EL (cell line): Measurements from ENCODE around the gene RPL9.
"Not testable (repeated sequence)": the region's sequence is repeated elsewhere in the genome, so short reads cannot be mapped to it uniquely, and the experiment has no call there.

Experiments
- DNase-seq: peaks from one replicate; pipeline ENCODE4 v3.0.0-alpha.2; 2016

Gene RPL9

DNA sequence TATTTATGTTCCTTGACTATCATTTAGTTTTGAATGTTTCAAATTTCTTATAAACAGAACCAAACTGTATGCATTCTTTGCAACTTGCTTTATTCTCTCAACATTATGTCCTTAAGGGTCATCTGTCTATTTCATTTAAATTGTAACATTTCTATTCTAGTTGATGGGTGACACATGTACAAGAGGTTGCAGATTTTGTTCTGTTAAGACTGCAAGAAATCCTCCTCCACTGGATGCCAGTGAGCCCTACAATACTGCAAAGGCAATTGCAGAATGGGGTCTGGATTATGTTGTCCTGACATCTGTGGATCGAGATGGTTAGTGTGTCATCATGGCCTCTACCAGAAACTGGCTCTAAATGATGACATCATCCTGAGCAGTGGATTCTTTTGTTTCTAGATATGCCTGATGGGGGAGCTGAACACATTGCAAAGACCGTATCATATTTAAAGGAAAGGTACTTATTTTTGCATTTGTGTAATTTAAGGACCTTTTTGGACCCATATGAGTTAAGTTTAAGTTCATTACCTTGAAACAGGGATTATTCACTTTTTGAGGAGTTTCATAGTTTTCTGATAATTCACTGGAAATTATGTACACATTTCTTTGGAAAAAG is 6.3 kb upstream of the RPL9 start:
- DNase-seq, result peak; percentile 80

DNA sequence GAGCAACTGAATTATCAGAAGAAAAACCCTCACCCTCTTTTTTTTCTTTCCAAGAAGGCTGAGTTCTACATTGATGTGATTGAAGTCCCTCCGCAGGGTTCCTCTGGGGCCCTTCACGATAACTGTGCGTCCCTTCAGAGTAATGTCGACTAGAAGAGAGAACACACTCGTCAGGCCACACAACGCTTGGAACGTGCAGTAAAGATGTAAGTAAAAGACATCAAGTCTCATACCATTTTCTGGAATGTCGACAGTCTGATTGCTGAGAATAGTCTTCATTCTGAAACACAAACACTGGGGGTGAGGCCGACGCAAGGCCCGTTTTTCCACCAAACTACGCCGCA is 589 bp downstream of the RPL9 start:
- DNase-seq, result not testable (repeated sequence)

GRCh38 chr4:39456946-39457763 is 1.6 kb downstream of the RPL9 start:
- no peak for DNase-seq

- no peak for DNase-seq
Measured at GRCh38 chr4:39455486-39455885, 3.2 kb downstream of the RPL9 start.

DNA sequence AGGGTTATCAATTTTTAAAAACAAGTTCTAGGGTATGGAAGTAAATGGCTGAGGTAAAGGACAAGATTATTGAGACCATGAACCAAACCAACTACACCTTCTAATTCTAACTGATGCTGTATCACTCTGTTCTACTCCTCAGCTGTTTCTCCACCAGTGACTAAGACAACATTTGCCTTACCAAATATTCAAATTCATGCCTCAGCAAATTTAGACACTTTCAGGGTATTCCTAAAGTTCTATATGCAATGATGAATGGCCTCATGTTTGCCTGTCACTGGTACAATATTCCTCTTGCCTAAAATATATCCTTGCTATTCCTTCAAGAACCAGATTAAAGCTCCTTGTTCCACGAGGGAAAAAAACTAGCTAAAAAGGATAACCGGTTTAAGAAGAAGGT is 5.0 kb downstream of the RPL9 start:
- DNase-seq, result no peak

DNA sequence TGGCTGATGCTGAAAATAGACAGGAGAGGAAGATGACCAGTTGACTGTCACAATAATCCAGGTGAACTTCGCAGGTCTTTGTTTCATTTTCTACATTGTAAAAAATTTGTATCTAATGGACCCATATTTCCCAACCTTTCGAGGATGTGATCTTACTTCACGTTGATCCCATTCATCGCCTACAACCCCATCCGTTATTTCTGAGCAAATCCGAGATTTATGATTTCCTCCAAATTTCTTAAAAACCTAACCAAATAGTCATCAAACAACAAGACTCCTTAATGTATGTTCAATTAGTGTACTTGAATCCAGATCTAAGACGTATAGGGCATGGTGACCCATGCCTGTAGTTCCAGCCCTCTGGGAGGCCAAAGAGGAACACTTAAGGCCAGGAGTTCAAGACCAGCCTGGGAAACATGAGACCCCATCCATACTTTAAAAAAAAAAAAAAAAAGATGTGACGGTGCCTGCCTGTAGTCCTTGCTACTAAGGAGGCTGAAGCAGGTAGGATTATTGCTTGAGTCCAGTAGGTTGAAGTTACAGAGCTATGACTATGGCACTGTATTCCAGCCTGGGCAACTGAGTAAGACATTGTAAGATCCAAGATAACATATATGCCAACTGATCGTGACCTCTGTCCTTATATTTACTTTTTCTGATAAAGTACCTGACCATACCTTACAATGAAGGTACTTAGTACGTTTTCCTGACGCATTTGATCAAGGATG is 5.7 kb downstream of the RPL9 start:
- no peak for DNase-seq

- no peak for DNase-seq
Measured at GRCh38 chr4:39452153-39452859, 6.4 kb downstream of the RPL9 start.

DNA sequence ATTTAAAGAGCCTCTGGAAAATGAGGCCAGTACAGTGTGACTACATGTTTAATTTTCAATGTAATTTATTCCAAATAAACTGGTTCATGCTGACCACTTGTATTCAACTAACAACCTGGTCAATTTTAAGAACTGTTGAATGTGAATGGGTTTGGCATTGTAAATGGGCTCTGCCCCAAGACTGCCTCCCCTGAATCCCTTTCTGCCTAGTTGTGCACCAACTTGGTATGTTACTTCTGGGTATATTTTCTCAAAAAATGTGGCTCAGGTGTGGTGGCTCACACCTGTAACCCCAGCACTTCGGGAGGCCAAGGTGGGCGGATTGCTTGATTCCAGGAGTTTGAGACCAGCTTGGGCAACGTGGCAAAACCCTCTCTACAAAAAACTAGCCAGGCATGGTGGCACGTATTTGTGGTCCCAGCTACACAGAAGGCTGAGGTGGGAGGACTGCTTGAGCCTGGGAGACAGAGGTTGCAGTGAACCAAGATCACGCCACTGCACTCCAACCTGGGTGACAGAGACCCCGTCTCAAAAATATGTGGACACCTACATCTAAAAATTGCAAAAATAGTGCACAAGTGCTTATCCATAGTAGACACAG is 7.2 kb downstream of the RPL9 start:
- DNase-seq, result no peak

GRCh38 chr4:39450618-39451017 is 8.1 kb downstream of the RPL9 start:
- DNase-seq, result no peak

DNA sequence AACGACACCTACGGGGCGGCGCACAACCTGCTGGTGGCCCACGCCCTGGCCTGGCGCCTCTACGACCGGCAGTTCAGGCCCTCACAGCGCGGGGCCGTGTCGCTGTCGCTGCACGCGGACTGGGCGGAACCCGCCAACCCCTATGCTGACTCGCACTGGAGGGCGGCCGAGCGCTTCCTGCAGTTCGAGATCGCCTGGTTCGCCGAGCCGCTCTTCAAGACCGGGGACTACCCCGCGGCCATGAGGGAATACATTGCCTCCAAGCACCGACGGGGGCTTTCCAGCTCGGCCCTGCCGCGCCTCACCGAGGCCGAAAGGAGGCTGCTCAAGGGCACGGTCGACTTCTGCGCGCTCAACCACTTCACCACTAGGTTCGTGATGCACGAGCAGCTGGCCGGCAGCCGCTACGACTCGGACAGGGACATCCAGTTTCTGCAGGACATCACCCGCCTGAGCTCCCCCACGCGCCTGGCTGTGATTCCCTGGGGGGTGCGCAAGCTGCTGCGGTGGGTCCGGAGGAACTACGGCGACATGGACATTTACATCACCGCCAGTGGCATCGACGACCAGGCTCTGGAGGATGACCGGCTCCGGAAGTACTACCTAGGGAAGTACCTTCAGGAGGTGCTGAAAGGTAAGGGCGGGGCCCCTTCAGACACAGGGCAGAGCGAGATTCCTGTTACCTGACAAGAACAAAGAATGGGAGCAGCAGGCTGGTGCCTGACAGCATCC is 11.7 kb downstream of the RPL9 start:
- peak; percentile 43 for DNase-seq

GRCh38 chr4:39446483-39446841 is 12.3 kb downstream of the RPL9 start:
- DNase-seq, result no peak

DNA sequence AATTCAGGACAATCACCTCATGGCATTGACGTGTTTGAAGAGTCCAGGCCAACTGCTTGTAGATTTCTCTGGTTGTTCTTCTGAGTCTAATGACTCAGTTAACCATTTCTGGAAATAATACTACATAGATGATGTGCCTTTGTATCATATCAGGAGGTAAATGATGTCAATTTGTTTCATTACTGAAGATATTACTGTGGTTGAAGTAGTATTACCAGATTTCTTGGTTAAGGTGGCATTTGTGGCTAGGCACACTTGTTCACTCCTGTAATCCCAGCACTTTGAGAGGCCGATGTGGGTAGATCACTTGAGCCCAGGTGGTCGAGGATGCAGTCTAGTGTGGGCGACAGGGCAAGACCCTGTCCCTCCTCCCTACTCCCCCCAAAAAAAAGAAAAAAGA is 15.7 kb downstream of the RPL9 start:
- DNase-seq, result no peak

GRCh38 chr4:39441593-39441992 is 17.1 kb downstream of the RPL9 start:
- no peak for DNase-seq

- no peak for DNase-seq
Measured at GRCh38 chr4:39435659-39436563, 22.8 kb downstream of the RPL9 start.

GRCh38 chr4:39433878-39434492 is 24.7 kb downstream of the RPL9 start:
- no peak for DNase-seq

GRCh38 chr4:39429476-39430334 is 29.0 kb downstream of the RPL9 start:
- no peak for DNase-seq

DNA sequence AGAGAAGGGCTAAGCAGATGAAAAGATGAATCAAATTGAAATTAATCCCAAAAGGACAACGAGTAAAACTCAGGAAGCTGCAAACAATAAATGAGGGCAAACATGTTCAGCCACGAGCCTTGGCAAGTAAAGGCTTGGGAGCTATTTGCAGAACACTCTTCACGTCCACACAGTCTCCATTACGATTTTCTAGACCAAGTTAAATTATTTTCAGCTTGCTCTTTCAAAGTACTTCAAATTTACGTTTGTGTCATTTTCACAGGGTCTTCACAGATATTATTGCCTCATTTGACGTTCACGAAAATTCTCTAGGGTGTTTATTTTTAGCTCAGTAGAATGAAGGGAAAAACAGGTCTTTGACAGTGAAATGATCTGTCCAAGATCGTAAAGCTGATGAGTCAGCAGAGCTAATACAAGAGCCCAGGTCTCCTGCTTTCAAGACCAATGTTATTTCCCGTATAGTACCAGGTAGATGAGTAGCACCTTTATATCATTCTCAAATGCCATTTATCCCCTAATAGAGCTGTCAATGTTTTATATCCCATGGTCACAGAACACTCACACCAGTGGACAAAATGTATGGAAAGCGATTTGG is 31.1 kb downstream of the RPL9 start:
- DNase-seq, result no peak

DNA sequence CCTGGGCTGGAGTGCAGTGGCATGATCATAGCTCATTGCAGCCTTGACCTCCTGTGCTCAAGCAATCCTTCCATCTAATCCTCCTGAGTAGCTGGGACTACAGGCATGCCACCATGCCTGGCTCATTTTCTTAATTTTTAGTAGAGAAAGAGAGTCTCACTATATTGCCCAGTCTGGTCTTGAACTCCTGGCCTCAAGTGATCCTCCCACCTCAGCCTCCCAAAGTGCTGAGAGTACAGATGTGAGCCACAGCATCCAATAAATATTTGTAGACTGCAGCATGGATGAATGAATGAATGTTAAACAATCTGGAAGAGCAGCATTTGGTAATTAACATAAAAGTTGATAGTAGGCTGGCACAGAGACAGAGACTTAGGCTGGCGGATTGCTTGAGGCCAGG is 32.0 kb downstream of the RPL9 start:
- no peak for DNase-seq

DNA sequence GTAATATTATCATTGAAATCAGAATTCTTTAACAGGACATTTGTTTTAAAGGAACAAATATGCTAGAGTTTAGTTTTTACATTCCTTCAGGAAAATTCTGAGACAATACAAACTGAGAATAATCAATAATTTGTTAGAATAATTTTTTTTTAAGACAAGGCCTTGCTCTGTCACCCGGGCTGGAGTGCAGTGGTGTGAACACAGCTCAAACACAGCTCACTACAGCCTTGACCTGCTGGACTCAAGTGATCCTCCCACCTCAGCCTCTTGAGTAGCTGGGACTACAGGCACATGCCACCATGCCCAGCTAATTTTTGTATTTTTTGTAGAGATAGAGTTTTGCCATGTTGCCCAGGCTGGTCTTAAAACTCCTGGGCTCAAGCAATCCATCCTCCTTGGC is 33.4 kb downstream of the RPL9 start:
- not testable (repeated sequence) for DNase-seq
